Bronchus fibroblast of lung (primary cell): ENCODE measurements around the gene TRIM39. TPM values are rescaled to one million over a fixed set of nuclear protein-coding genes. Genes with fewer than 3 reads are reported as not detected.

Experiments used
- total RNA-seq: library from RNA; depleted of rRNA; stranded (reverse); fragments of >200 nt; gene quantifications from 2 replicates; pipeline ENCODE4 v1.2.3, GENCODE V29; 2015

Gene TRIM39
- 7.4 and 8.2 TPM in 2 replicates for total RNA-seq

GRCh38 chr6:30326526-30327231 lies at the start of gene TRIM39:
Gene TRIM39 (plus strand): TSS chr6:30326927. CDS start chr6:30329318, 2,391 bp downstream.

GRCh38 chr6:30344868-30345671 lies 18.3 kb downstream of the TRIM39 start, which contains the start of gene RPP21:
Gene RPP21 (plus strand): TSS chr6:30345156. CDS start chr6:30345172, 16 bp downstream.

Other genes with a start within 250 kb of the TRIM39 start
- not detected in 2 replicates for gene TRIM31, start 213.8 kb upstream of the TRIM39 start, total RNA-seq
- gene TRIM40, start 190.8 kb upstream of the TRIM39 start, total RNA-seq: not detected in 2 replicates
- gene TRIM10, start 165.7 kb upstream of the TRIM39 start, total RNA-seq: not detected in 2 replicates
- not detected in 2 replicates for gene TRIM15, start 163.4 kb upstream of the TRIM39 start, total RNA-seq
- 26.0 and 29.6 TPM in 2 replicates for gene TRIM26, start 113.5 kb upstream of the TRIM39 start, total RNA-seq
- 85.0 and 96.0 TPM in 2 replicates for gene RPP21, start 18.2 kb downstream of the TRIM39 start, total RNA-seq
- 92.2 and 93.1 TPM in 2 replicates for gene HLA-E, start 162.6 kb downstream of the TRIM39 start, total RNA-seq
- gene GNL1, start 229.6 kb downstream of the TRIM39 start, total RNA-seq: 28.7 and 42.5 TPM in 2 replicates
- 11.6 and 12.9 TPM in 2 replicates for gene PRR3, start 230.4 kb downstream of the TRIM39 start, total RNA-seq
- 31.1 and 34.2 TPM in 2 replicates for gene ABCF1, start 244.5 kb downstream of the TRIM39 start, total RNA-seq